HG03457 (cell line): ENCODE data around the gene PPM1D.
"Not testable (repeated sequence)": the region's sequence is repeated elsewhere in the genome, so short reads cannot be mapped to it uniquely, and the experiment has no call there.

Experiments used
- ATAC-seq: cut with Tn5 transposase; IDR thresholded peaks from one replicate; pipeline ENCODE4 v1.9.1; 2021; ENCODE audit warnings: moderate number of reproducible peaks; ENCODE audit not compliant: unreplicated experiment

Gene PPM1D

GRCh38 chr17:60593441-60594036 is 6.5 kb upstream of the PPM1D start:
- ATAC-seq: not testable (repeated sequence)

- not testable (repeated sequence) for ATAC-seq
Observed at GRCh38 chr17:60594170-60594569, 5.8 kb upstream of the PPM1D start.

- no peak for ATAC-seq
Observed at GRCh38 chr17:60594734-60595133, 5.3 kb upstream of the PPM1D start.

- ATAC-seq: no peak
Observed at GRCh38 chr17:60597297-60597696, 2.7 kb upstream of the PPM1D start.

GRCh38 chr17:60598001-60598736 is 1.8 kb upstream of the PPM1D start:
- no peak for ATAC-seq

GRCh38 chr17:60599220-60599619 is 773 bp upstream of the PPM1D start:
- no peak for ATAC-seq

GRCh38 chr17:60600490-60601446 is 775 bp downstream of the PPM1D start:
- peak; percentile 19 for ATAC-seq

- no peak for ATAC-seq
Observed at GRCh38 chr17:60601447-60602384, 1.7 kb downstream of the PPM1D start.

- no peak for ATAC-seq
Observed at GRCh38 chr17:60602385-60602742, 2.4 kb downstream of the PPM1D start.

GRCh38 chr17:60602871-60603270 is 2.9 kb downstream of the PPM1D start:
- ATAC-seq: no peak

- not testable (repeated sequence) for ATAC-seq
Observed at GRCh38 chr17:60603477-60603876, 3.5 kb downstream of the PPM1D start.

GRCh38 chr17:60604686-60605334 is 4.8 kb downstream of the PPM1D start:
- ATAC-seq: no peak

- ATAC-seq: no peak
Observed at GRCh38 chr17:60606036-60606435, 6.0 kb downstream of the PPM1D start.

GRCh38 chr17:60610473-60610872 is 10.5 kb downstream of the PPM1D start:
- no peak for ATAC-seq

GRCh38 chr17:60611321-60611720 is 11.3 kb downstream of the PPM1D start:
- ATAC-seq: not testable (repeated sequence)

GRCh38 chr17:60613325-60613724 is 13.3 kb downstream of the PPM1D start:
- no peak for ATAC-seq

GRCh38 chr17:60613796-60614195 is 13.8 kb downstream of the PPM1D start:
- ATAC-seq: not testable (repeated sequence)

GRCh38 chr17:60614247-60614646 is 14.3 kb downstream of the PPM1D start:
- not testable (repeated sequence) for ATAC-seq

- ATAC-seq: no peak
Observed at GRCh38 chr17:60615108-60615507, 15.1 kb downstream of the PPM1D start.

GRCh38 chr17:60615840-60616239 is 15.8 kb downstream of the PPM1D start:
- ATAC-seq: no peak
